BE2C (cell line): ENCODE results near the gene ASCC1.

Experiments
- DNase-seq: peaks from one replicate; pipeline ENCODE4 v3.0.0-alpha.2; 2020
- H3K27me3 ChIP-seq: fragments of 250-450 bp; sonication (Bioruptor Pico); 2 replicates; pipeline ENCODE4 v1.5.1; 2020; ENCODE audit warnings: mild to moderate bottlenecking
- H3K36me3 ChIP-seq: fragments of 250-450 bp; sonication (Bioruptor Pico); 2 replicates; pipeline ENCODE4 v1.5.1; 2020; ENCODE audit warnings: mild to moderate bottlenecking
- H3K4me1 ChIP-seq: fragments of 250-450 bp; sonication (Bioruptor Pico); 2 replicates; pipeline ENCODE4 v1.5.1; 2020
- H3K4me3 ChIP-seq: 2 replicates; pipeline ENCODE4 v1.5.1; 2011; ENCODE audit warnings: low read depth, low read length
- H3K9me3 ChIP-seq: fragments of 250-450 bp; sonication (Bioruptor Pico); 2 replicates; pipeline ENCODE4 v1.5.1; 2020
- CTCF ChIP-seq: IDR thresholded peaks from 2 replicates; pipeline ENCODE4 v1.5.1; 2012; ENCODE audit warnings: mild to moderate bottlenecking, low read depth, low read length

Gene ASCC1

GRCh38 chr10:72095195-72095594, 120.9 kb downstream of the ASCC1 start:
- Histone ChIP-seq H3K4me1 (peaks cover 12% of the 10 kb centered on the region), H3K4me3 (no peak overlapping the region)
- no peak for TF ChIP-seq CTCF

GRCh38 chr10:72094574-72094973, 121.5 kb downstream of the ASCC1 start:
- H3K9me3 ChIP-seq: no peaks in the 10 kb centered on the region
- DNase-seq: no peak
- no peaks in the 10 kb centered on the region for H3K27me3 ChIP-seq
- H3K4me1 ChIP-seq: peaks cover 12% of the 10 kb centered on the region
- H3K4me3 ChIP-seq: no peak overlapping the region
- no peaks in the 10 kb centered on the region for H3K36me3 ChIP-seq
- no peak for TF ChIP-seq CTCF

More at GRCh38 chr10:72095195-72095594, 120.9 kb downstream of the ASCC1 start:
- no peaks in the 10 kb centered on the region for H3K36me3 ChIP-seq
- no peaks in the 10 kb centered on the region for H3K9me3 ChIP-seq
- no peaks in the 10 kb centered on the region for H3K27me3 ChIP-seq
- DNase-seq: no peak

- TF ChIP-seq CTCF: no peak
- Histone ChIP-seq H3K9me3 (no peaks in the 10 kb centered on the region), H3K36me3 (no peaks in the 10 kb centered on the region), H3K4me1 (peaks cover 12% of the 10 kb centered on the region), H3K27me3 (peaks cover 1% of the 10 kb centered on the region), H3K4me3 (no peak overlapping the region)
- no peak for DNase-seq
Observed at GRCh38 chr10:72093450-72093849, 122.6 kb downstream of the ASCC1 start.

GRCh38 chr10:72092987-72093386, 123.1 kb downstream of the ASCC1 start:
- no peak for TF ChIP-seq CTCF
- Histone ChIP-seq H3K4me3 (no peak overlapping the region), H3K27me3 (peaks cover 6% of the 10 kb centered on the region), H3K4me1 (peaks cover 12% of the 10 kb centered on the region), H3K36me3 (no peaks in the 10 kb centered on the region), H3K9me3 (no peaks in the 10 kb centered on the region)
- no peak for DNase-seq

GRCh38 chr10:72092171-72092924, 123.7 kb downstream of the ASCC1 start:
- Histone ChIP-seq H3K36me3 (no peaks in the 10 kb centered on the region), H3K4me1 (peaks cover 8% of the 10 kb centered on the region), H3K4me3 (no peak overlapping the region), H3K9me3 (no peaks in the 10 kb centered on the region), H3K27me3 (peaks cover 11% of the 10 kb centered on the region)
- no peak for TF ChIP-seq CTCF
- DNase-seq: no peak

GRCh38 chr10:72090326-72090725, 125.8 kb downstream of the ASCC1 start:
- peaks cover 5% of the 10 kb centered on the region for H3K4me1 ChIP-seq
- no peak for DNase-seq
- no peaks in the 10 kb centered on the region for H3K9me3 ChIP-seq
- H3K27me3 ChIP-seq: peaks cover 11% of the 10 kb centered on the region
- TF ChIP-seq CTCF: no peak
- H3K36me3 ChIP-seq: no peaks in the 10 kb centered on the region
- no peak overlapping the region for H3K4me3 ChIP-seq
